Ishikawa (cell line): Measurements from ENCODE around the gene SLX9.

ENCODE experiments used
- CEBPB ChIP-seq: IDR thresholded peaks from 2 replicates; pipeline ENCODE4 v1.6.1; 2012
- CREB1 ChIP-seq: IDR thresholded peaks from 2 replicates; pipeline ENCODE4 v1.6.1; 2012; ENCODE audit warnings: low read depth
- EGR1 ChIP-seq: IDR thresholded peaks from 2 replicates; pipeline ENCODE4 v1.6.1; 2012
- EP300 ChIP-seq: IDR thresholded peaks from 2 replicates; pipeline ENCODE4 v1.6.1; 2012; ENCODE audit warnings: borderline replicate concordance
- FOXM1 ChIP-seq: IDR thresholded peaks from 2 replicates; pipeline ENCODE4 v1.6.1; 2012; ENCODE audit warnings: low read depth, borderline replicate concordance
- MAX ChIP-seq: IDR thresholded peaks from 2 replicates; pipeline ENCODE4 v1.6.1; 2012
- NFIC ChIP-seq: IDR thresholded peaks from 2 replicates; pipeline ENCODE4 v1.6.1; 2012
- RAD21 ChIP-seq: IDR thresholded peaks from 2 replicates; pipeline ENCODE4 v1.6.1; 2012; ENCODE audit warnings: low read depth
- TAF1 ChIP-seq: IDR thresholded peaks from 2 replicates; pipeline ENCODE4 v1.6.1; 2012; ENCODE audit warnings: low read depth, mild to moderate bottlenecking
- TCF12 ChIP-seq: IDR thresholded peaks from 2 replicates; pipeline ENCODE4 v1.6.1; 2012; ENCODE audit warnings: low read depth
- TEAD4 ChIP-seq: IDR thresholded peaks from 2 replicates; pipeline ENCODE4 v1.6.1; 2012
- USF1 ChIP-seq: IDR thresholded peaks from 2 replicates; pipeline ENCODE4 v1.6.1; 2012
- YY1 ChIP-seq: IDR thresholded peaks from 2 replicates; pipeline ENCODE4 v1.6.1; 2012; ENCODE audit warnings: low read depth
- ZBTB7A ChIP-seq: IDR thresholded peaks from 2 replicates; pipeline ENCODE4 v1.6.1; 2012; ENCODE audit warnings: low read depth
- TF ChIP-seq, protein P1 (sequence below): IDR thresholded peaks from 2 replicates; pipeline ENCODE4 v1.6.1; 2012; ENCODE audit warnings: low read depth, mild to moderate bottlenecking

The SLX9 gene

DNA sequence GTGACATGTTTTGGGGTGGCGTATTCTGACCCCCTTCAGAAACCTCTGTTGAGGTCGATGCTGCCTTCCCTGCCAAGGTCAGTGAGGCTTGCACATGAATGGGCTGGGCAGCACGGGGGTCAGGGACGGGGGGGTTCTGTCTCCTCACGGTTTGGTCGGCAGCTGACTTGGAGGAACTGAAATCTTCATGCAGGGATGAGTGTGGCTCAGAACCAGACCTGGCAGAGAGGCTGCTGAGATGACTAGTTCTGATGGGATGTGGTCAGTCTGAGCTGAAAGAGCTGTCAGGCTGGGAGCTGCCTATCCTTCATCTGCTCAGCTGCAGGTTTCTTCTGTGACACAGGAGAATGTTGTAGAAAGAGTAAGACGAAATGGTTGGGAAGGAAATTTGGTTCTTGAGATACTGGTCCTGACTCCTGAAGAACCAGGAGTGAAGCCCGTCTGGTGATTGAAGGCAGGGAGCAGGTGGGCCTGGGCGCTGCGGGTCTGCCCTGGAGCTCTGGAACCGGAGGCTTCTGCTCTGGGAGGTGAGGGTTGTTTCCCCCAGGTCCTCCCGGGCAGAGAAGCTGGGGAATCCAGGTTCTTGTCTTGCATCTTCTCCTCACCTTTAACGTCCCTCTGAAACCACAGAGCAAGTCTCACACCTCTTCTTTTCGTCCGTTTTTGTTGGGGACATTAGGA is 3.3 kb downstream of the SLX9 start:
- TF ChIP-seq YY1 (no peak), EP300 (no peak), FOXM1 (no peak), USF1 (no peak), RAD21 (no peak), TCF12 (no peak), CEBPB (no peak), CREB1 (no peak), NFIC (no peak), TAF1 (no peak), MAX (no peak)

GRCh38 chr21:44943686-44944550 is 4.1 kb downstream of the SLX9 start:
- no peak for TF ChIP-seq USF1
- no peak for TF ChIP-seq TAF1
- TF ChIP-seq, protein P1, sequence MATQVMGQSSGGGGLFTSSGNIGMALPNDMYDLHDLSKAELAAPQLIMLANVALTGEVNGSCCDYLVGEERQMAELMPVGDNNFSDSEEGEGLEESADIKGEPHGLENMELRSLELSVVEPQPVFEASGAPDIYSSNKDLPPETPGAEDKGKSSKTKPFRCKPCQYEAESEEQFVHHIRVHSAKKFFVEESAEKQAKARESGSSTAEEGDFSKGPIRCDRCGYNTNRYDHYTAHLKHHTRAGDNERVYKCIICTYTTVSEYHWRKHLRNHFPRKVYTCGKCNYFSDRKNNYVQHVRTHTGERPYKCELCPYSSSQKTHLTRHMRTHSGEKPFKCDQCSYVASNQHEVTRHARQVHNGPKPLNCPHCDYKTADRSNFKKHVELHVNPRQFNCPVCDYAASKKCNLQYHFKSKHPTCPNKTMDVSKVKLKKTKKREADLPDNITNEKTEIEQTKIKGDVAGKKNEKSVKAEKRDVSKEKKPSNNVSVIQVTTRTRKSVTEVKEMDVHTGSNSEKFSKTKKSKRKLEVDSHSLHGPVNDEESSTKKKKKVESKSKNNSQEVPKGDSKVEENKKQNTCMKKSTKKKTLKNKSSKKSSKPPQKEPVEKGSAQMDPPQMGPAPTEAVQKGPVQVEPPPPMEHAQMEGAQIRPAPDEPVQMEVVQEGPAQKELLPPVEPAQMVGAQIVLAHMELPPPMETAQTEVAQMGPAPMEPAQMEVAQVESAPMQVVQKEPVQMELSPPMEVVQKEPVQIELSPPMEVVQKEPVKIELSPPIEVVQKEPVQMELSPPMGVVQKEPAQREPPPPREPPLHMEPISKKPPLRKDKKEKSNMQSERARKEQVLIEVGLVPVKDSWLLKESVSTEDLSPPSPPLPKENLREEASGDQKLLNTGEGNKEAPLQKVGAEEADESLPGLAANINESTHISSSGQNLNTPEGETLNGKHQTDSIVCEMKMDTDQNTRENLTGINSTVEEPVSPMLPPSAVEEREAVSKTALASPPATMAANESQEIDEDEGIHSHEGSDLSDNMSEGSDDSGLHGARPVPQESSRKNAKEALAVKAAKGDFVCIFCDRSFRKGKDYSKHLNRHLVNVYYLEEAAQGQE = no peak
- no peak for TF ChIP-seq TEAD4
- TF ChIP-seq CREB1 = no peak
- TF ChIP-seq TCF12 = no peak
- TF ChIP-seq YY1 = no peak

DNA sequence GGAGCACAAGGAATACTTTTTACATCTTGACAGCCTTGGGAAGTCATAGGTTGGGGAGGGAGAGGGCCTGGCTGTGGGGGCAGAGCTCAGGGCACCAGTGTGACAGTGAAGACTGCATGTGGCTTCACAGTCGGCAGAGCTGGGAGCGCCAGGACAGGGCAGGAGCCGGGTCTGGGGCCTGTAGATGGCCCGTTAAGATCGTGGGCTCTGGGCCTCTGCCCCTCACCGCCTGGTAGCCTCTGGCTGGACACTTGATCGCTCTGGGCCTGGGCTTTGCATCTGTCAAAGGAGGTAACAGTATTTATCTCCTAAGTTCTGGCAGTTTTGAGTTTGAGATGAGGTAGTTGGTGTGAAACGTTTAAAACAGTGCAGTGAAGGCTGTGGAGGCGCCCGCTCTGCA is 4.8 kb downstream of the SLX9 start:
- TF ChIP-seq YY1 (no peak), ZBTB7A (no peak), FOXM1 (no peak), EGR1 (no peak)

GRCh38 chr21:44946254-44947041 is 6.6 kb downstream of the SLX9 start:
- TF ChIP-seq USF1 (no peak), CREB1 (no peak), YY1 (no peak), FOXM1 (no peak), TCF12 (no peak), ZBTB7A (no peak), RAD21 (no peak), TAF1 (no peak), NFIC (no peak), EP300 (no peak)
- TF ChIP-seq, protein P1 = no peak
